HG02885 (cell line): ENCODE measurements around the gene HAND1.

Source experiments
- ATAC-seq: cut with Tn5 transposase; IDR thresholded peaks from one replicate; pipeline ENCODE4 v1.9.1; 2021; ENCODE audit warnings: mild to moderate bottlenecking; ENCODE audit not compliant: unreplicated experiment, poor library complexity

Gene HAND1

DNA sequence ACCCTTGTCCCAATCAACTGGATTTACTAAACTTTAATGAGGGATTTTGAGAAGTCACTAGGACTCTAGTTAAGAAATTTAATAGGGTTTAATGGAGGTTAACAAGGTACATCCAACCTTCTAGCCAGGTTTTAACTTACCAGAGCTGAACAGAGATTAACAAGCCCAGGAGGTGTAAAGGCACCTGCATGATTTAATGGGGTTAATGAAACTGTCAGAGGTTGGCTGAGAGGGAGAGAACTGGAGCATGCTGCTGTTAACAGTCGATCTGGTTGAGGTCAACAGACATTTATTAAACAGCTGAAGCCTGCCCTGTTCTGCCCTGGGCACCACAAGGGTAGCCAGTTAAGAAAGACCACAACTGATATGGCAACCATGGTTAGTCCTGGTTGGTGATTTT, 13.6 kb downstream of the HAND1 start:
- no peak for ATAC-seq

DNA sequence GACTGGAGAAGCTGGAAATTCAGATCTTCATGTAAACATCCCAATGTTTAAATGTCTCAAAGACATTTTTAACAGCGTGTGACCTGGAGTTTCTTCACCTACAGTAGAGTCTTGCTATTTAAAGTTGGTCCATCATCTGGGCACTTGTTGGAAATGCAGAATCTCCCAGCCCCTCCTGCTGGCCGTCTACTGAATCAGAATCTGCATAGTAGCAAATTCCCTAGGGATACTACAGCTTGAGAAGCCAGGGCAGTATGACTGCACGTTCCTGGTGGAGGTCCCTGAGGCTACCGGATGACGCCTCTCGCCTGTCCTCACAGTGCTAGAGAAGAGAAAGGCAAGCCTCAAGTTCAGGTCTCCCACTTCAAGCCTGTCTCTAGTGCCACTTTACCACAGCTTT, 16.5 kb downstream of the HAND1 start:
- no peak for ATAC-seq

DNA sequence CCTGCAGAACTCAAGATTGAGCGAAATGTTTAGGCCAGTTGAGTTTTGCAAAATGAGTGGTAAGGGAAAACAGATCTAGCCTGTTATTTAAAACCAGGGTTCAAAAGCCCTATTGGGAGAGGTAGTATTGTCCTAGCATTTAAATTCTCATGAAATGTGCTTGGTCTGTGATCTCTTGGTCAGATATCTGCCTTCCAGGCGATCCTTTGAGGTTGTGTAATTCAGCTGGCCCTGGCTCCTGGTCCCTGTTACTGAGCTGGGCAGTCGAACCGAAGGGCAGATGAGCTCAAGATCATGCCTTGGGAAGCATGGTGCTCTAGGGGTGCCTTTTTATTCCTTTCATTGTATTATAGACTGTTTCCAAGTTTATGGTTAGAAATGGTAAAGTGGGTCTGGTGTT, 17.9 kb downstream of the HAND1 start:
- ATAC-seq: no peak

DNA sequence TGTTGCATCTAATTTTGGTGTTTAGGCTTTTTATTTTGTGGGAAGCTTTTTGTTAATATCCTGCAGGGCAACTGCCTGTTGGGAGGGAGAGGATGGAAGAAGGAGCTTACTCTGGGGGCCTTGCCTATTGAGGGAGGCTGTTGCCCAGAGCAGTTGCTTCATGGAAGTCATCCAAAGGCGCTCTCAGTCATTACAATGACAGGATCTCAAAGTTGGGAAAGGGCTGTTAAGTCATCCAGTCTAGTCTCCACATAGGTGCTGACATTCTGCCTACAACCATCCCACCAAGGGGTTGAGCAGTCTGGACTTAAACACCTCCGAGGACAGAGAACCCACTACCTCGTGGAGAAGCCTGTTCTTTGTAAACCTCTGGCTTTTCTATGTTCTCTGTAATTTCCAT, 19.0 kb downstream of the HAND1 start:
- no peak for ATAC-seq

DNA sequence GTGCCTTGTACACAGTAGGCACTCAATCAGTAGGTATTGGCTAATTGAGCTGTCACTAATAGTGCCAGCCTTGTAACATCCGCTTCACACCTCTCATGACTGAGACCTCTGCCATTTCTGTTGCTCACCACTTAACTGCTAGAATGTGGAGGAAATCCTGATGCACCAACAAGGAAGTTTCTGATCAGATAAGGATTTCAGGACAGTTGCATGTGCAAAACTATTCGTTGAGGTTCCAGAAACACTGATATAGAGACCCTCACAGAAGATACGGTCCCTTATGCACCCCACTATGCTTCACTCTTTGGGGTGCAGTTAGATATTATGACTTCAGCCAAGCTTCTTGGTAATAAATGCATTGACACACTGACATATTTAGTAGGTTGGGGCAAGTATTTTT, 21.5 kb downstream of the HAND1 start:
- ATAC-seq: no peak

DNA sequence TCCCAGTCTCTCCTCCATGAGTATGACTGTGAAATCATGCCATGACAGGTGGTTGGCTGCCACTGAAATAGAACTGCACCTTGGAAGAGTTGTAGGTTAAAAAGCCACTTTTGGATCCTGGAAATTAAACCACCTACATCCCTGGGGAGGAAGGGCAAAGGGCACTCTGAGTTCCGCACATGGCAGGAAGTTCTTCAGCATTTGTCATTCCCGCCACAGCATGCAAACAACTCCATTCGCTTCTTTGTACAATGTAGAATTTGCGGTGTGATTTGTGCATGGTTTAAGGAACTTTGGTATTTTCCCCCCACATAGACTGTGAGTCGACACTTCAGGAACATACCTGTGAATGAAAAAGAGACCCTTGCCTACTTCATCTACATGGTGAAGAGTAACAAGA, 22.4 kb downstream of the HAND1 start:
- no peak for ATAC-seq

DNA sequence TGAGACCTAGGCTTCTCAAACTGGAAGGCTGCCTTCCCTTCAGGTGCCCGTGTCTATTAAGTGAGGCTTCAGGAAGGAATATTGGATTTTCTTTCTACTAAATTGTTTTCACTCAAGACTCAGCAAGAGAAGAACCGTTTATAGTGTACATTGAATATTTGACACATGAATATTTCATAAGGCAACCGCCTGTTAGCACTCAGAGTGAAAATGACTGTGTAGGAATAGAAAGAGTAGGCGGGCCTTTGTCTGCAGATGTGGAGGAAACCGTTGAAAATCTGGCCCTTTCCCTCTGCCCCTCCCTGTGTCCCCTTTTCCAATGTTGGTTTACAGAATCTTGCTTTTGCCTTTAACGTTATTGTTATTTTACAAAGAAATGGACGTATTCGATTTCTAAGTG, 26.1 kb downstream of the HAND1 start:
- no peak for ATAC-seq

DNA sequence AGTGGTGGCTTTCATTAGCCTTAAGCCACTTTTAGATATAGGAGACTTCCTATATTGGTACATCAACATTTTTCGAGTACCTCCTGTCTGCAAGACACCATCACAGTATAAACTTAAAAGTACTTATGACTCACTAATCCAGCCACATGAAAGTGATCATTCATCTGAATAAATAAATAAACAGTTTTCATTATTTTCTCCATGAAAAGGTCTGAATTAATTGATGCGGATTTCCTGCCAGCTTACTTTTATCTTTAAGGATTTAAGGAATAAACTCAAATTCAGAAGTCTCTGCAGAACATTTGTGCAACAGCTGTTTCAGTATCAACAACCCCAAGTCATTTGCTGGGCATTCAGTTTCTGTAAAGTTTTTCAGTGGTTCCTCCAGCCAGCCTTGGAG, 28.2 kb downstream of the HAND1 start:
- ATAC-seq: no peak

DNA sequence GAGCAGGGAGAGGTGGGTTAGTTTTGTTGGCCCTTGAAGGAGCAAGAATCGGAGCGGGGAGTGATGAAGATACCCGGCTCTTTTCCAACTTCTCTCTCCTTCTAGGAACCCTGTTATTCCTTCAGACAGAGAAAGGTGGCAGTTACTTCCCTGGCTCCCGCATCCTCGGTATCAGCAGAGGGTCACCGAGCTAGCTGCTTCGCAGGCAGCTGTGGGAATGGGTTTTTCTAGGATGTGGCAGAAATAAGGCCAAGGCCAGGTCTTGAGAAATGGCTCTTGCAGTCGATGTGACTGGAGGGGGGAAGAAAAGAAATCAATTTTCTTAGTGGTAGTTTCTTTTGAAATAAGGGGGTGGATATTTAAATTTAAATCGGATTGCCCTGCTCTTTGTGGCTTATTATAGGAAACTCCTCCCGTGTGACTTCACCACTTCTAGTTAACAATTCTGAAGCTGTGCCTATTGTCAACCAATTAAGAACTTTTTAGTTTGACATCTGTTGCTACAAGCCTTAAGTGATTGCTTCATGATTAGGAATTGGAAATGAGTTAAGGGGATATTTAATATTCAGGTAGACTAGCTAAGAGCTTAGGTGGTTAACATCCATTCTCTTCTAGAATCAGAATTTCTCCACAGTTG, 30.8 kb downstream of the HAND1 start:
- no peak for ATAC-seq

DNA sequence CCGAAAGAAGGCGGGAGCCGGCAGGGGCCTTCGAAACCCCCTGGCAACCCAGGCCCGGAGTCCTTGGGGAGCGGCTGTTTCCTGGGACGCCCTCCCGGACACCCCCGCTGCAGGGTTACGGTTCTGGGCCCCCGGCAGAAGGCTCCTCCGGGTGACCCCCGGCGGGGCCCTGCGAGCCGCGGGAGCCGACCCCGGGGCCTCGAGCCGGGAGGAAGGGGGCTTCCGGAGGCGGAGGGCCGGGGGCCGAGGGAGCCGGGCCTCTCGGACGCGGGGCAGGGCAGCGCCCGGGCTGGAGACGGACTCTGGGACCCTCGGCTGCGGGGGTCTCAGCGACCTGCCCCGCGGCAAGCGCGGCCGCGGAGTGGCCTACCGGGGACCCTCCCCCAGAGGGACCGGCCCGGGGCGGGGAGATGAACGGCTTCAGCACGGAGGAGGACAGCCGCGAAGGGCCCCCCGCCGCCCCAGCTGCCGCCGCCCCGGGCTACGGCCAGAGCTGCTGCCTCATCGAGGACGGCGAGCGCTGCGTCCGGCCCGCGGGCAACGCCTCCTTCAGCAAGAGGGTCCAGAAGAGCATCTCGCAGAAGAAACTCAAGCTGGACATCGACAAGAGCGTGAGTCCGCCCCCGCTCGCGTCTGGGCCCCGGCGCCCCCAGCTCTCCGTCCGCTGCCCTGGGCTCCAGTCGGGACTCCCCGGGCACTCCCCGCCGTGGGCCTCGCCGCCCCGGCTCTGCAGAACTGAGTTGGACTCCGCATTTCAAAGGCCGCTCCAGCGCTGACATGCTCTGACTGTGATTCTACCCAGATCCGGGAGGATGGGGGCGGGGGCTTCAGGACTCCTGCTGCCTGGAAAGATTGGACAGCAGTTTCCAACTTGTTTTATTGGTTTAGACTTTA, 31.6 kb downstream of the HAND1 start:
- ATAC-seq: peak; percentile 26

DNA sequence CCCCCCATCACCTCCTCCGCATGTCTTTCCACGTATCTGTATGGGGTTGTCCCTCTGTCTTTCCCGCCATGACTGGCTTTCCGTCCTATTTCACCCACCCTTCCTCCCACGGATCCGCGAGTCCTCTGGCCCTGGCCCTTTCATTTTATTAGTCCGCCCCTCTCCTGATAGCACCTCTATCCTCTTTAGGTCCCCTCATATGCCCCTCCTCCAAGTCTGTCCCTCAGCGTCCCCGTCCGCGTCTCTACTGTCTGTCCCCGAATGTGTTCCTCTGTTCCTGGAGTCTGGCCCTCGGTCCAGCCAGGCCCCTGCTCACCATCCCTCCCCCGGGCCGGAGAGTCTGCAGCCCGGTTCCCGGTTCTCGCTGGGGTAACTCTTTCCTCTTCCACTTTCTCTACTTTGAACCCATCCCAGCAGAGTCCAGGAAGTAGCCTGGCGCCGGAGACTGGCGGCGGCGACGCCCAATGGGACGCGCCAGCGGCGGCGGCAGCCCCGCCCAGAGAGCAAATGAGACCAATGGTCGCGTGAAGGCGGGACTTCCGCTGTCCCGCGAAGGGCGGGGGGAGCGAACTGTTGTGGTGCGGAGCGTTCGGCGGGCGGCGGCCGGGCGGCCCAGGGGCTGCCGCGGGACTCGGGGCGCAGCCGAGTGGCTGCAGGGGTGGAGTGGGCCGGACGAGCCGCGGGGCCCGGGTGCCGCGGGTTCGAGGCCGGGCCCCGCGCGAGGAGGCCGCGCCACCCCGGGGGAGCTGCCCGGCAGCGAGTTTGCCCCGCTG, 32.4 kb downstream of the HAND1 start, which contains the start of gene SAP30L:
TSS of gene SAP30L (plus strand) at position 576 of the 773 bp plus-strand sequence. CDS start 608 bp downstream, outside the sequence.
- peak; percentile 90 for ATAC-seq

DNA sequence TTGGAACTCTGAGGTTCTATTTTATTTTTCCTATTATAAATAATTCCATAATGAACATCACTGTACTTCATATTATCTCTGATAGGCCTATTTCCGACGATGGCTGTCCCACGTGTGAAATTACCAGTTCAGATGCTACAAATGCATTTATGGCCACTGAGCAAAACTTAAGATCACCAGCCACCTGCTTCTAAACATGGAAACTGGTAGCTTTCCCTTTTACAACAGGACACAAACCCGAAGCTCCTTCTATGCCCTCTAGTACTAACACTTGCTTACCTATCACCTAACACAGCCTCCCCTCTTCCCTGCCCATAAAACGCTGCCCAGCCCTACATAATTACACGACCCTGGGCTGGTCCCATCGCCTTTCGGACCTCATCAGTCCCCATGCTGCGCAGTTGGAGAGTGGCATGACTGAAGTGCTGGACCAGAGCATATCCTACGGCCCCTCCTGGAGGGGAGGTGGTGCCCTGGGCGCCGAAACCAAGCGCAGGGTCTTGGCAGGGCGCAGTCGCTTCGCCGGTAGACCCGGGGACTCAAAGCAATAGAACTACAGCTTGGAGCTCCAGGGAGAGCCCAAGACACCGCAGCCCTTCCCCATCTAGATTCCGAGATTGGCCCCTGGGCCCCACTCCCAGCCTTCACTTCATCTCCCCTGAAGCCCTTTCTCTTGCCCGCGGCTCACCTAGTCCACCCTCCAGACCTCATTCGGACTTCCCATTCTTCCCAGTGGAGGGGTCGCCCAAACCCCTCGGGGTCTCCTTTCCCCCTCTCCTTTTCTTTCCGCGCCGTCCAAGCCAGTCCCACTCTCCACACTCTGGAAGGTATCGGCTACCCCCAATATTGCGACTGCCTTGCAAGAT, 33.2 kb downstream of the HAND1 start:
- peak; percentile 14 for ATAC-seq

DNA sequence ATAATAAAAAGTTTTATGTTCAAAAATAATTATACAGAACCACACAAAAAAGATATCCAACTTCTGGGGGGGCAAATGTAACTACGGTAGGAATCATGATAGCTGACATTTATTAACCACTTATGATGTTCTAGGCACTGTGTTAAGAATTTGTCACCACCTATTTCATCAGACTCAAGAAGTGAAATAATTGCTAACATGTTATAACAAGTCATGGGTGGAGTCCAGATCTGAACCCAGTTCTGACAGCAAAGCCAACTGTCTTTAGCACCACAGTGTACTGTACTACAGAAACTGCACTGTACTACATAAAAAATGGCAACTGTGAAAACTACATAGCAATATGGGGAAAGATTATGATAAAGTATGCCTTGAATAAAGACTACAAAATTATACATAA, 35.2 kb downstream of the HAND1 start:
- ATAC-seq: no peak

DNA sequence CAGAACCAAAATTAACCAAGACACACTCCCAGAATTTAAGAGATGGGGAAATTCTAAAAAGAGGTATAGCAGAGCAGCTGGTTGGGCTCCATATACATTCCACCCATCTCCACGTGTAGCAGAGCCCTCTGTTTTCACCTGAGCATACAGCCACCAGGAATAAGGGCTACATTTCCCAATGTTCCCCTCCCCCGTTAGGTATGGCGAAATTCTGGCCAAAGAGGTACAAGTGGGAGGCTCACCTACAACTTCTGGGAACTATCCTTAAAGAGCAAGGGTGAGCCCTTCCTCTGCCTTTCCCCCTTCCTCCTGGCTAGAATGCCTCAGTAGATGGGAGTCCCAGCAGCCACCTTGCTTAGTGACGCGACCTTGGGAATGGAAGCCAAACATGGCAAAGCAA, 37.5 kb downstream of the HAND1 start:
- ATAC-seq: no peak

DNA sequence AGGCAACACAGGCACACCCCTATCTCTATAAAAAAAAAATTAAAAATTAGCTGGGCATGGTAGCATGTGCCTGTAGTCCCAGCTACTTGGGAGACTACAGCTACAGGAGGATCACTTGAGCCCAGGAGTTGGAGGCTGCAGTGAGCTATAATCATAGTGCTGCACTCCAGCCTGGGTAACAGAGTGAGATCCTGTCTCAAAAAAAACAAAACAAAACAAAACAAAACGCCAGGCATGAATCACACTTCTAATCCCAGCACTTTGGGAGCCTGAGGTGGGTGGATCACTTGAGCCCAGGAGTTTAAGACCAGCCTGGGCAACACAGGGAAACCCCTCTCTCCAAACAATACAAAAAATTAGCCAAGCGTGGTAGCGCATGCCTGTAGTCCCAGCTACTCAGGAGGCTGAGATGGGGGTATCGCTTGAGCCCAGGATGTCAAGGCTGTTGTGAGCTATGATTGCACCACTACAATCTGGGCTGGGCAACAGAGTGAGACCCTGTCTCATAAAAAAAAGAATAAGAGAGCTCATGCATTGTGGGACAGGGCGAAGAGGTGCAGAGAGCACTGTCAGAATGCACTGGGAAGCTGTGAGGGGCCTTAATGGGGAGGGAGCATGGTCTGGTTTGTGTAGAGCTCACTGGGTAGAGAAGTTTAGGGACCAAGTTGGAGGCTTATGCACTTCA, 40.6 kb downstream of the HAND1 start:
- no peak for ATAC-seq

DNA sequence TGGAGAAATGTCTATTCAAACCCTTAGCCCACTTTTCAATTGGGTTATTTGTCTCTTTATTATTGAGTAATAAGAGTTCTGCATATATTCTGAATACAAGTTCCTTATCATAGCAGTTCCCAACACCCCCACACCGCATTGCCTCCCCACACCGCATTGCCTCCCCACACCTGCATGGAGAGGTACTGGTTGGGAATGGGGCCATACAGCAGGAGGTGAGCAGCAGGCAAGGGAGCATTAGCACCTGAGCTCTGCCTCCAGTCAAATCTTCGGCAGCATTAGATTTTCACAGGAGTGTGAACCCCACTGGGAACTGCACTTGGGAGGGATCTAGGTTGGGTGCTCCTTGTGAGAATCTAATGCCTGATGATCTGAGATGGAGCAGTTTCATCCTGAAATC, 42.8 kb downstream of the HAND1 start:
- no peak for ATAC-seq

DNA sequence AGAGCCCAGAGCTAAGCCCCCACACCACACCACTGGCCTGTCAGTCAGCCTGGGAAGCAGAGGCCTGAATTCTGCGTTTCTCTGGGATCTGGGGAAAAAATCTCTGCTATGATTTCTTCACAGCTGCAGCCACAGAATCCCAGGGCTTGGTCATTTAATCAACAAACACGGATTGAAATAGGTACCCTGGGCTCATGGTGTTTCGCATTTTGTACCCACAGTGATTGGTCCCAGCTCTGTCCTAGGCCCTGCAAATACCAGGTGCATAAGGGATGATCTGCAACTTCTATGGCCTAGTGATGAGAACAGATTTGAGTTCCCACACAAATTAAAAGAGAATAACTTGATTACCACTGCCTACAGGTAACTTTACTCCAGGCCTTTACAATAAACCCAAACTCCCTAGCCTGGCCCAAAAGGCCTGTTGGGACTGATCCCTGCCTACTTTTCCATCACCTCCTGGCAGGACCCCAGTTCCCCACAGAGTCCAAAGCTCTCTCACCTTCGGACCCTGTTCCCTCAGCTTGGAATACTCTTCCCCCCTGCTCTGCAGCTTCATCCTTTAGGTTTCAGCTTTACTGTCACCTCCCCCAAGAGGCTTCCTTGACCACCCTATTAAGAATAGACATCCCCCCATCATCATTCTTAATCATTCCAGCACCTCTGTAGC, 46.9 kb downstream of the HAND1 start:
- no peak for ATAC-seq

DNA sequence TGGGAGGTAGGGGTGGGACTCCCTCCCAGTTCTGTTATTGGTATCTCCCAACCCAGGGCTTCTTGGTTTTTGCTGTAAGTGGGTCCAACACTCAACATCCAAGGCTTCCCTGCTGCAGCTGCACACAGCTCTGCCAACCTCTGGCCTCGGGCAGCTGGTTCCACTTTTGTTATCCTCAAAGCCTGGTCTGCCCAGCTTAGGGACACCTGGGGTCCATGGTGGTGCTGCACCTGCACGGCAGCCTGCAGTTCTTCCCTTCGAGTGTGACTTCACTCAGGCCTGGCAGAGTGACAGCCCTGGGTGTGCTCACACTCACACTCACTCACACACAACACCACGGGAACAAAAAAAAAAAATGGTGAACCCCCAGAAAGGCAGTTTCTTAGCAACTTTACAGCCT, 47.6 kb downstream of the HAND1 start:
- ATAC-seq: no peak

DNA sequence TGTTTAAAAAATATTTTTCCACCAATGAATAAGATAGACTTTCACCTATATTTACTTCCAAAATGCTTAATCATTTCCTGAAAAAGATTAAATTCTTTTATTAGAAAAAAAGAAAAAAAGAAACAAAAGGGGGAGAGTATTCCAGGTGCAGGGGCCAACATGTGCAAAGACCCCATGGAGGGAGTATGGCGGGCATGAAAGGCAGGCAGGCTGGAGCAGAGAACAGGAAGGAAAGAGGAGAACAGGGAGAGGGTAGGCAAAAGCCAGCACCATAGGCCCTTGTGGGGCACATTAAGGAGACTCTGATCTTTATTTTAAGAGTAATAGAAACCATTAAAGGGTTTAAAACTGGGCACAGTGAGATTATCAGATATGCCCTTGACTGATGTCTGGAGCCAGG, 48.7 kb downstream of the HAND1 start:
- no peak for ATAC-seq
